HG03064 (cell line): ENCODE results near the gene PIGU.

Experiments used
- ATAC-seq: cut with Tn5 transposase; IDR thresholded peaks from one replicate; pipeline ENCODE4 v1.9.1; 2021; ENCODE audit warnings: low read depth; ENCODE audit not compliant: unreplicated experiment

Gene PIGU

GRCh38 chr20:34579979-34580940 lies 96.6 kb downstream of the PIGU start:
- ATAC-seq: no peak

DNA sequence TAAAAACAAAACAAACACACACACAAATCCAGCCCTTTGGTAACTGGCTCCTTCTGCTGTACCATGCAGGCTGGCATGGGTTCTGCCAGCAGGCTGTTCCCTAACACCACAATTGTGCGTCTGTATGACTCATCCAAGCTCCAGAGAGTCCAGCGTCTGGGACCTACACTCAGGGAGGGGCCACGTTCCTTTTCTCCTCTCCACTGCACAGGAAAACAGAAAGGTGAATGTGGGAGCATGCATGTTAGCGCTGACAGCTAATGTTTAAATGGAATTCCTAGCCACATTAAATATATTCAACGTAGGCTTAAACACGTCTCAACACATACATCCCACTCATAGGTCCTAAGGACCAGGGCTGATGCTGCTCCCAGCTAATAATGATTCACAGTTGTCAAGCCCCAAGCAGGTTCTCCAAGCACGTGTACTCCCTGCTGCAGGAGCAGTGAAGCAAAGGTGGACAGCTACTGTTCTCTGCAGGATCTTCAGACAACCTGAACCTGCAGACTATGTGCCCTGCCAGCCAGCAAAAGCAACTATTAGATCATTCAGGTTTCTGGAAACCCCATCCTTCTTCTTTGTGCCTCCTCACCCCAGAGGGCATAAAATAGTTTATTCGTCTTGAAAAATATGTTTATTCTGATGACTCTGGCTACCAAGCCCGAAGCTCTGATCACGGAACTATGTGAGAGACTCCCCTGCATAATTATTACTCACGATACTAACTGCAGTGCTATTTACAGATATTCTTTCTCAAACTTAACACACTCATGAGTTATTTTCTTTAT lies 97.5 kb downstream of the PIGU start:
- ATAC-seq: no peak

GRCh38 chr20:34578521-34578920 lies 98.4 kb downstream of the PIGU start:
- ATAC-seq: no peak

- ATAC-seq: no peak
These were observed 98.9 kb downstream of the PIGU start for GRCh38 chr20:34578025-34578424.

DNA sequence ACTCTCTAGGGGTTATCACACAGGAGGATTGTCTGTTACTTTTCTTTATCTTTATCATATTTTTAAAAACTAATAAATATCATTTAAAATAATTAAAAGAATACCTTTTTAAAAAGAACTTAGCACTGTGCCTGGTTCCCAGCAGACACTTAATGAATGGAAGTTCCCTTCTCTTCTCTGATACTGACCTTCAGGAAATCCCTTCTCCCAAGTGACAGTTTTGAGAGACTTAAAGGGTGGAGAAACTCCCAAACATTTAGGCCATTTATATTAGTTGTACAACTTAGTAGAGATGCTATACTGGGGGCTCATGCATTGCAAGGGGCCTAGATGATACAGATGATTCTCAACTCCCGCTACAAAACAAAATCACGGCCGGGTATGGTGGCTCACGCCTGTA lies 99.8 kb downstream of the PIGU start:
- no peak for ATAC-seq

DNA sequence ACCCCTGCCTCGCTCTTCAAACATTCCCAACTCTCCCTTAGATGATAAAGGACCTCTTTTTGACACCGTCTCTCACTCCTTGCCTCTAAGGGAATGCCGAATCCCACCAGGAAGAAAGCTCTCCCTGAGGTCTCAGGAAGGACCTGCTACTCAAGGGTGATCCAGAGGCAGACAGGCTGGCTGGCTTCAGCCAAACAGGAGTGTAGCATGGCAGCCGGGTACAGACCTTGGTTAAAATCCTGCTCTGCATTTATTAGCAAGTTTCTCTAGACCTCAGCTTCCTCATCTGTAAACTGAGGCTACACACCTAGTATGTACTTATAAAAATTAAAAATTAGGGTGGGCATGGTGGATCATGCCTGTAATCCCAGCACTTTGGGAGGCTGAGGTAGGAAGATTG lies 101.1 kb downstream of the PIGU start:
- no peak for ATAC-seq

GRCh38 chr20:34575271-34575670 lies 101.6 kb downstream of the PIGU start:
- ATAC-seq: no peak

DNA sequence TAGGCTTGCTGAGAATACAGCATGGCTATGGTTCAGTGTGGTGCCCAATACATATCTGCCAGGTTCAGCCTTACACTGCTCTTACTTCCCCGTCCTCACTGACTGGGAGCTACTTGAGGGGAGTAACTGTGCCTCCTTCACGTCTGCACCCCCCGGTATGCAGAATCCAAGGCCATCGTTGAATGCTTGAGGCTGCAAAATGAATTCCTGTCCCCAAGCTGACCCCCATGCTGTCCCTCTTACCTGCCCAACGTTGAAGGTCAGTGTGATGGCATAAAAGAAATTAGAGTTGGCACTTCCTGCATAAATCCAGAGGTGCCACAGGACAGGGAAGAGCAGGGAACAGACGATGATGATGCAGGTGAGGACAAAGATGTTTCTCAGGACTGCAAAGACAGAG lies 102.0 kb downstream of the PIGU start:
- no peak for ATAC-seq

- no peak for ATAC-seq
These were observed 102.5 kb downstream of the PIGU start for GRCh38 chr20:34574426-34574825.

DNA sequence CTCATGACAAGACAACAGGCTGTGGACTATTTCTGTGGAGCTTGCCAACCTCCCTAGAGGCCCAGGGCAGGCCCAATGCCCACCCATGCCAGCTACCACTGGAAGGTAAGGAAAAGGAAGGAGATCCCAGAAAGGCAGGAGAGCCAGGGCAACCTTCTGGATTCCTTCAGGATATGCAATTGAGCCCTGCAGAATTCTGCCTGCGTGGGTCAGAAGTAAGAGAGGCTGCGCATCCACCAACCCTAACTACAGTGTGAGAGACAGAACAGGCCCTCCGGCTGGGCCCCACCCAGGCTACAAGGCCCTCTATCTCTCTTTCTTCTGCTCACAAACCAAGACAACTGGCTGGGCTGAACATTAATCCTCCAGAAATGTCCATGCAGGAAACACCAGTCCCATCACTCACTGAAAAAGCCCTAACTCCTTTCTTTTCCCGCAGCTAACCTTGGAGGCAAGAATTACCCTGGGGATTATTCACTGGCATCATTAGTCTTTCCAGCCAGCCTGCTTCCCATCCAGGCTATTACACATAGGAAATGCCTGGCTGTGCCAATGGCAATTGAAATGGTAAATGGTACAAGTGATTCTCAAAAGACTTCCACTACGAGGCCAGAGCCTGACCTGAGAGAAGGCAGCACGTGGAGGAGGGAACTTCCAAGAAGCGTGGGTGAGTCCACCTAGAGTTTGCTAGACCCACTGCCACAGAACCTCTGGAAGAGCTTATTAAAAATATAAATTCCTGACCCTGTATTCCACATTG lies 103.2 kb downstream of the PIGU start:
- ATAC-seq: no peak

DNA sequence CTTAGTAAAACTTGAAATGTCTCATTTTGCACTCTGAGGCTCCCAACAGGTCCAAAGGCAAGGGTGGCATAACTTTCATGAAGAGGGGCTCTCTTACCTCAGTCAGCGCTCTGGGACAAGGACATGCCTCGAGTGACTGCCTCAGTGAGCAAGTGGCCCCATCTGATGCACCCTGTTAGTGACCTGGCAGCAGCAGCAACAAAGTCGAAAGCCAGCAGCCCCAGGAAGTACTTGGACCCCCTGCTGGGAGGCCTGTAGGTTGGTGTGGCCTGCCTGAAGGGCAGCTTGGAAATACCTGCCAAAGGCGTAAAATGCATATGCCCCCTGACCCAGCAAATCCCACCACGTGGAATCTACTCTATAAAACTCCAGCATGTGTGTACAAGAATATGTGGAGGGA lies 105.1 kb downstream of the PIGU start:
- no peak for ATAC-seq

- ATAC-seq: no peak
These were observed 106.0 kb downstream of the PIGU start for GRCh38 chr20:34570859-34571306.

DNA sequence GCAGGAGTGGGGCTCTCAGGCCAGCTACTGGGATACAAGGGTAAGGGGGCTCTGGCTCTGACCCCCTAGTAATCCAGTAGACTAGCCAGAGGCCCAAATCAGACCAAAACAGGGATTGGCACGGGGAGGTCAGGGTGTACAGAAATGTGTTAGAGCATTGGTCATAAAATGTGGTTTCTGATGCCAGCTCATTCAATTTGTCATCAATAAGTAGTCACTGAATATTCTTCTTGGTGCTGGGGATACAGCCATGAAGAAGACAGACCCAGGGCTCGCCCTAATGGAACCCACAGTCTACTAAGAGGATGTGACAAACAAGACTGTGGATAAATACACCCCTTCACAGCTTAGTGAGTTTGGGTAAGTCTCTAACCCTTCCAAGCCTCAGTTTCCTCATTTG lies 107.3 kb downstream of the PIGU start:
- ATAC-seq: no peak

DNA sequence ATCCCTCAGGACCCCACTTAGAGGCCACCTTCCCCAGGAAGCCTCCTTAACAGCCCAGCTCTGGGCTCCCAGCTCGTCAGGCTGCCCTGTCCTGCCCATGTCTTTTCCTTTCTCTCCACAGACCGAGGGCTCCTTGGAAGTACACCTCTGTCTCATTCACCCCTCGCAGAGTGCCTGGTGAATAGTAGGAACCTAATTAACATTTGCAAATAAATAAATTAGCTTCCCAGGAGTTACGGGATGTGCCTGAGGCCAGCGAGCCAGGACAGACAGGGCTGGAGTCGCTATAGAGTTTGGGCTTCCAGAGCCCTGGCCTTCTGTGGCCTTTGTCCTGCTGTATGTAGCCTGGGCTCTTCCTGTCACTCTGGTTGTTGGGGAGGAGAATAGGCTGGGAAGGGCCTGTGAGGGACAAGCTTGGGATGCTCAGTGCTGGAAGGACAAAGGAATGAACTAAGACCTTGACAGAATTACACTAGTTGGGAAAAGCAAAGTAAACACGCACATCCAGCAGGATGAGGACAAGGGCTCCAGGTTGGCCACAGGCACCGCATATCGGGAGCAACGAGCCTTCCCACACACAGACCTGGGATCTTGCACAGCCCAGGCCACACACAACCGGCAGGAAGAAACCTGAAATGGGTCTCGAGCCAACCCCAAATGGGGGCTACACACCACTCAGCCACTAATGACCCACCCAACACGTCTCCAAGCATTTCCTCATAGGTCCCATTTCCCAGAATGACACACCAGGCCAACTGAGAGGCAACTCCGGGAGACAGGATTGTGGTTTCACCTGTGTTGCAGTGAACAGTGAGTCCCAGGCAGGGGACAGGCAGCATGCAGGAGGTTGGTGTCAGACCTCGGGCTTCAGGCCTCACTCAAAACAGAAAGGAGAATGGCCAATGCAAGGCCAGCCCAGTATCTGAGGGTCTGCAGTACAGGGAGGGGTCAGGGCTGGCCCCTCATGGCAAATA lies 108.7 kb downstream of the PIGU start:
- no peak for ATAC-seq

DNA sequence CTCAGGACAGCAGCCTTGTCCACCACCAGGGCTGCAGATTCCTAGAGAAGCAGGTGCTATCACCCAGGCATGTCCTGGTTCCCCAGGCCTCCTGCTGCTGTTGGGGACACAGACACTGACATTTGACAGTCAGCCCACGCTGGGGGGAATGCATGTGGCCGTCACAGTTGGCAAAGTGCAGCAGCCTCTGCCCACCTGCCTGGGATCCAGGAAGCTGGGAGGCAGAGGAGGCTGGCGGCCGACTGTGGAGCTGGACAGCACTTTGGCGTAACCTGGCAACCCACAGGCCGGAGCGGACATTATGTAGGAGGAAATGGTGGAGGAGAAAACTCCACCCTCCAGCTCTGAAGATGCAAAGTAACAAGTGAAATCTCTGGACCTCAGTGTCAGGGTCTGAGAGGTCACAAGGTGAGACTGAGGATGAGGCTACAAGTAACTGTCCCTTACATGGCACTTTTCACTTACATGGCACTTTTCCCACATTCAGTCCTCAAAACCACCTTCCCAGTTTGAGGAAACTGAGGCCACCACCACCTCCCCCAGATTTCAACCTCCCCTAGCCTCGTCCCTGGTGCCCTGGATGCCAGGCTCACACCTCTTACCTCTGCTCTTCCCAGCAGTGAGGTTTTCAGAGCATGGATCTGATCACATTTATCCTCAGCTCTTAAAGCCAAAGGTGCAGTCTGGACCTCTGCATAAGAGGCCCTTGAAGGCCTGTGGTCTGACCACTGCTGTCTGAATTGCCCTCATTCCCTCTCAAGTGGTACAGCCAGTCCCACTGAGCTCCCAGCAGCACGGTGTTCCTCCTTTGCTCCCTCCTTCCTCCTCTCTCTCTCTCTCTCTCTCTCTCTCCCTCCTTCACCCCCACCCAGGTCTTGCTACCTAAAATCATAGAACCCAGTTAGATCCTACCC lies 109.7 kb downstream of the PIGU start:
- no peak for ATAC-seq

GRCh38 chr20:34564833-34565232 lies 112.1 kb downstream of the PIGU start:
- ATAC-seq: no peak

- no peak for ATAC-seq
These were observed 114.3 kb downstream of the PIGU start for GRCh38 chr20:34562641-34563040.

GRCh38 chr20:34561661-34562060 lies 115.2 kb downstream of the PIGU start:
- no peak for ATAC-seq

GRCh38 chr20:34560614-34561013 lies 116.3 kb downstream of the PIGU start:
- ATAC-seq: no peak
